NCI-H748 (cell line): ENCODE results near the gene FGL2.
"Not testable (repeated sequence)": the region's sequence is repeated elsewhere in the genome, so short reads cannot be mapped to it uniquely, and the experiment has no call there.

Experiments used
- DNase-seq: peaks from one replicate; lab custom pipeline; 2025; ENCODE audit not compliant: unreplicated experiment; lab: John Stamatoyannopoulos, UW

Gene FGL2

DNA sequence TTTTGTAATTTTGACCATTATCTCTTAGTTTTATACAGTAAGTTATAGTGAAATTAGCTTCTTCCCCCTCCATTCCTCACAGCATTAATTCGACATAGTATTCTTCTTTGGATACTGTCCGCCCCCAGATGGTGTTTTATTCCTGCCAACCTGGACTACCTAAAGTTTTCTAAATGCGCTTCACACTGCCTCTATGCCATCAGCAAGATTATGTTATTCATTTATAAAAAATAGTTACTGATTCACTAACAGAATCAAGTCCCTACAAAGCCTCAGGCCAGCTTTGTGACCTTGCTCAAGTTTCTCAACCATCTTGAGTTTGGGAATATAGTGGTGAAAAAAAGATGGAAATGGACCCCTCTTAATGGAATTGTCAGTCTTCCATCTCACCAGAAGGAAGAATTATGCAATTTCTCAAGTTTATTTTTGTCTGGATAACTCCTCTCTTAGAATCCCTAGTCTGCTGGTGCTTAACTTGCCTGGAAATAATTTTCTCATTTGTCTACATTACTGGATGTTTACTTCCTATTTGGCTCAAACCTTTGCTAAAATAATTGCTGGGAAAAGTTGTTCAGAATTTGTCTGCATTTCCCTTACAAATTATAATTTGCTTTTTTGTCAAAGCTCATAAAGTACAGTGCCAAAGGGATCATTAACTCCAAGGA lies 16.7 kb upstream of the FGL2 start:
- no peak for DNase-seq

DNA sequence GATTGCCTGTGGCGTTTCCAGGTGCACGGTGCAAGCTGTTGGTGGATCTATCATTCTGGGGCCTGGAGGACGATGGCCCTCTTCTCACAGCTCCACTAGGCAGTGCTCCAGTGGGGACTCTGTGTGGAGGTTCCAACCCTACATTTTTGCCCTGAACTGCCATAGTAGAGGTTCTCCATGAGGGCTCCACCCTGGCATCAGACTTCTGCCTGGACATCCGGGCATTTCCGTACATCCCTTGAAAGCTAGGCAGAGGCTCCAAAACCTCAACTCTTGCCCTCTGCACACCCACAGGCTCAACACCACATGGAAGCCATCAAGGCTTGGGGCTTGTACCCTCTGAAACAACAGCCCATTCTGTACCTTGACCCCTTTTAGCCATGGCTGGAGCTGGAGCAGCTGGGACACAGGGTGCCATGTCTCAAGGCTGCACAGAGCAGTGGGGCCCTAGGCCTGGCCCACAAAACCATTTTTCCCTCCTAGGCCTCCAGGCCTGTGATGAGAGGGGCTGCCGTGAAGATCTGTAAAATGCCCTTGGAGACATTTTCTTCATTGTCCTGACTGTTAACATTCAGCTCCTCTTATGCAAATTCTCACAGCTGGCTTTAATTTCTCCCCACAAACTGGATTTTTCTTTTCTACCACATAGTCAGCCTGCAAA lies 10.0 kb upstream of the FGL2 start:
- no peak for DNase-seq

DNA sequence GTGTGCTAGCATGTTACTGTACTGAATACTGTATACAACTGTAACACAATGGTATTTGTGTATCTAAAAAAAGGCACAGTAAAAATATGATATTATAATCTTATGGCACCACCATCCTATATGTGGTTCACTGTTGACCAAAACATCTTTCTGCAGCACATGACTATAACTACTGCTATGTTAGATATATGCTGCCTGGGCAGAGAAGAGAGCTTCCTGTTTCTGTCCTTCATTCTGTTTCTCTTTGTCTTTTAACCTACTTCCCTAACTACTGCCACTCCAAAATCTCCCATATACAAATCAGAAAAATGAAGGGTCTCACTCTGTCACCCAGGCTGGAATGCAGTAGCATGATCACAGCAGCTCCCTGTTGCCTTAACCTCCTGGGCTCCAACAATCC lies 8.8 kb upstream of the FGL2 start:
- DNase-seq, result no peak

DNA sequence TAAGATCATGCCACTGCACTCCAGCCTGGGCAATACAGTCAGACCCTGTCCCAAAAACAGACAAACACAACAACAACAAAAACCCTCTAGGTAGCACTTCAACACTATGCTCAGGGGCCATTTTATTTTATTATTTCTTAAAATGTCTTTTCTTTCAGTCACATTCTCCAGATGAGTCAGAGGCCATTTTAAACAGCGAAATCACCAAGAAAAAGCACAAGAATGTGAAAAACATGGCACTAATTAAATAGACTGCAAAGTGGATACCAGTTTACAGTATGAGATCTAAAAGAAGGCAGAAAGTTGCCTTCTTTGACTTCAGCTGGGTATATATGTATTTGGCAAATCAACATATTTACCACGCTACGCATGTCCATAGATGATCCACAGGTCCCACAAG lies 6.1 kb upstream of the FGL2 start:
- no peak for DNase-seq

DNA sequence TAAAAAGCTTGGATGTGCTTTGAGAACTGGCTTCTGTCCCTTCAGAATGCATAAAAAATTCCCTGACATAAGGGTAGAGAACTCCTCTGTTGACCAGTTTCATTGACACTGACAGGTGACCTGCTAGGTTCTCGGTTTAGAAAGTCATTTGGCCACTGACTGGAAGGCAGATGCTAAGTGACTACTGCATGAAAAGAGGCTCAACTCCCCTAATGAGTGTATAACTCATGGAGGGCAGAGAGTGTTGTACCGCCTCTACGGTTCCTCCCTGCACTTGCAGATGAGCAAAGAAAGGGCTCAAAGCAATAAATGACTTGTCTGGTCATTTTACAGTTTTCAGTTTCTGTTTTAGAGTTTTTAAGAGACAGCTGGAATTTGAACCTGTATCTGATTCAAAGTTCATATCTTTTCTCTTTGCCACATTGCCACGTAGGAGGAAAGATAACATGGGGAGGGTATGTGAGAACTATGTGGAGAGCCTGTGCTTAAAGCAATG lies 2.9 kb upstream of the FGL2 start:
- no peak for DNase-seq

DNA sequence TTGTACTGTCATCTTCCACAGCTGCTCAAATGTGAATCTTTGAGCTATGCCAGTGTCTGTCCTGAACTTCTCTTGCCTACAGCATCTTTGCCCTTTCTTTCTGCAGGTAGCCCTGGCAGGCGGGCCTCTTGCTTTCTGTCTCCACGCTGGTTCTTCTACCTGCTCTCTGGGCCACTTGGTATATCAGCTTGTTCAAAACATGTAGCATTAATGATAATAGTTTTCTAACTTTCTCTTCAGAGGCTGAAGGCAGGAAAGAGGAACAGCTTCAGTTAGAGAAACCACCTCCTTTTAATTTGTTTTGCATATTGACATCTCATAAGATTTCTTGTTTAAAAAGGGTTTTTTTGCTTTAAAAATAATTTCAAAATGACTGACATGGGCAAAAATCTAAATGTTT lies 923 bp upstream of the FGL2 start:
- DNase-seq, result no peak

DNA sequence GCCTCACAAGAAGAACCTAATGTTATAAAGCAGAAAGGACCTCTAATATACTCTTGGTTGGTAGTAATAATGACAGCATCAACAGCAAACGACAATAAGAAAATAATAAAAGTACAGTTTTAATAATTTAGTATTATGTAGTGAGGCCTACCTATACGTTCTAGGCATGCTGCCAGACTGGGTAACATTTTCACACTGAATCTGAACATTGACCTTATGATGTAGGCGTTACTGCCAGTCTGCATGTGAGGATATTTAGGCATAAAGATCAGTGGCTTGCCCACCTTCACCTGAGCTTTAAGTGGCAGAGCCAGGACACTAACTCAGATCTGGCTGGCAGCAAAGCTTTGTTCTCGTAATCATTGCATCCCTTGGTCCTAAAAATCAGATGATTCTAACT lies 2.5 kb downstream of the FGL2 start:
- DNase-seq, result no peak

DNA sequence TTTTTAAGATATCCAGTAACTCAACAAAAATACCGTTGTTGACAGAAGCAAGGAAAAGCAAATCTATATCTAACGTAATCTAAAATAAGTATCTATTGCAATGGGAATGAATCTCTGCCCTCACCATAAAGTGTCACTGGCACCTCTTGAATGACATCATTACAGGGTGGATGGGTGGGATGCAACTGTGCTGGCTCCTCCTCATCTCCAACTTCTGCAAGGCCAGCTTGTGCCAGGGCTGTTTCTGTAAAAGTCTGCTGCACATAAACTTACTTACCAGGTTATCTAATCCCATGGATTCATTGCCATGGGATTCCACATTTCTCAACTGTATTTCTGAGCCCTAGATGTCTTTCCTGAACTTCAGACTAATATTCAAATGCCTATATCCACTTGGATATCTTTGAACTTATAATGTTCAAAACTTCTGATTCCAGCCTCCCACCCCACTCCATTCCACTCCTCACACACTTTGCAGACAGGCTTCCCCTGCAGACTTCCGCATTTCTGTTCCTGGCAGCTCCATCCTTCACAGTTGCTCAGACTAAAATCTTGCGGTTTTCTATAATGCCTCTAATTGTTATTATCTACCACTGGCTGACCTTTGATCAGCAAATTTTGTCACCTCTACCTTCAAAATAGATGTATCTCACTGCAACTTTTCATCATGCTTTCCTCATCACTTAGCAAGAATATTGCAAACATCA lies 10.7 kb downstream of the FGL2 start:
- DNase-seq, result no peak

DNA sequence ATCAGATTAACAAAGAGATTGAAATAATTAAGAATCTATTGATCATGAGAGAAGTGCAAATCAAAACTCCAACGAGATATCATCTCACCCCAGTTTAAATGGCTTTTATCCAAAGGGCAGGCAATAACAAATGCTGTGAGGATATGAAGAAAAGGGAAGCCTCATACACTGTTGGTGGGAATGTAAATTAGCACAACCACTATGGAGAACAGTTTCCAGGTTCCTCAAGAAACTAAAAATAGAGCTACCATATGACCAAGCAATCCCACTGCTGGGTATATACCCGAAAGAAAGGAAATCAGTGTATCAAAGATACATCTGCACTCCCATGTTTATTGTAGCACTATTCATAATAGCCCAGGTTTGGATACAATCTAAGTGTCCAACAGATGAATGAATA lies 13.8 kb downstream of the FGL2 start:
- DNase-seq, result no peak

DNA sequence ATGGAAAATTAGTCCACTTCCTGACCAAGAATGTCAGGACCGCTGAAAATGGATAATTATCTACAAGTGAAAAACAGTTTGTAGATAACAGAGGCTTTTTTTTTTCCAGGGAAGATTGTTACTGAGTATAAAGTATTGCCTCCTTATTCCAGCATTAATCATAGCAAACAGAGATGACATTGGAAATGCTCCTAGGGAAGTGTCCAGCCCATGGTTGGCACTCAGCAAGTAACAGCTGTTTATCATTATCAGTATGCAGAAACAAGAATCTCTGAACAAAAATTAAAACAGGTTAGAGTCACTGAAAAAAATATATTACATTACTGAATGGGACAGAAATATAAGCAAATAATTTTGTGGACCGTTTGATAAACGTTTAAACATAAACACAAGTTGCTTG lies 14.6 kb downstream of the FGL2 start:
- no peak for DNase-seq

DNA sequence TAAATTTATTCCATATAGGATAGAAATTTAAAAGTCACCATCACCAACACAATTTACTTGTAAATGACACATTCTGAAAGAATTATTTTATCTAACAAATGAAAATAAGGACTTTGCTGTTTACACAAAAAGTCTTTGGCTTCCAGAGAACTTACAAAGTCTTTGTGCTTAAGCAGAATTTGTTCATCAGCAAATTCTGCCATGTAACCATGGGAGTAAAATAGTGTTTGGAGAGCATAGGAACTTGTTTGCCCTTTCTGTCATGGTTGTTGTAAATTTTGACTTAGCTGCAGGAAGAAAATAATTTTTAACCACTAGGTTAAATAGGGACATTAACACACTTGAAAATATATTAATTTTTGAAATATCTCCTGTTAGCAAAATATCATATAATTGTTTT lies 15.2 kb downstream of the FGL2 start:
- DNase-seq, result no peak

DNA sequence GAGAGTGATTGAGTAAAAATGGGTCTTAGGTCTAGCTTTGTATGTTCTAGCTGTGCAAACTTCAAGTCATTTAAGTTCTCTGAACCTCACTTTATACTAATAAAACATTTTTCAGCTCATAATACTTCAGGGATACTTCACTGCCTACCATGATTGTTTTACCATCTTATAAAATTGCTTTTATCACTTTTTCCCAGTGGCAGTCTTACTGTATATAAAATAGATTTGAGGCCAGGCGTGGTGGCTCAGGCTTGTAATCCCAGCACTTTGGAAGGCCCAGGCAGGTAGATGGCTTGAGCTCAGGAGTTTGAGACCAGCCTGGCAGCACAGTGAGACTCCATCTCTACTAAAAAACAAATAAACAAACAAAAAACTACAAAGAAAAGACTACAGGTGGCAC lies 17.4 kb downstream of the FGL2 start:
- DNase-seq, result no peak

DNA sequence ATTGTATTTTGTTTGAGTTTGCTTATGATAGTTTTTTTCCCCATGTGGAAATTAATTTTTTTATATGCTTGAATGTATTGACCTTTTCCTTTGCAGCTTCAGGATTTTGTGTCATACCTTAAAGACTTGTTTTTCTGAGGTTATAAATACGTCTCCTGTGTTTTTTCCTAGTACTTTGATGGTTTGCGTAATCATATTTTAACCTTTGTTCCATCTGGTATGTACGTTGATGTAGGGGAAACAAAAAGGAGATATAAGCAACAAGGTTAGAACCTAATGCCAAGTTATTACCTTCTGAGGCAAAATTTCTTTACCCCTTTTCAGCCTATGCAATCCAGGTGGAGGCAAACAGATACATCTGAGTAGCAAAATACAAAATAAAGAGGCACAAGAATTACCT lies 17.9 kb downstream of the FGL2 start:
- DNase-seq, result no peak

DNA sequence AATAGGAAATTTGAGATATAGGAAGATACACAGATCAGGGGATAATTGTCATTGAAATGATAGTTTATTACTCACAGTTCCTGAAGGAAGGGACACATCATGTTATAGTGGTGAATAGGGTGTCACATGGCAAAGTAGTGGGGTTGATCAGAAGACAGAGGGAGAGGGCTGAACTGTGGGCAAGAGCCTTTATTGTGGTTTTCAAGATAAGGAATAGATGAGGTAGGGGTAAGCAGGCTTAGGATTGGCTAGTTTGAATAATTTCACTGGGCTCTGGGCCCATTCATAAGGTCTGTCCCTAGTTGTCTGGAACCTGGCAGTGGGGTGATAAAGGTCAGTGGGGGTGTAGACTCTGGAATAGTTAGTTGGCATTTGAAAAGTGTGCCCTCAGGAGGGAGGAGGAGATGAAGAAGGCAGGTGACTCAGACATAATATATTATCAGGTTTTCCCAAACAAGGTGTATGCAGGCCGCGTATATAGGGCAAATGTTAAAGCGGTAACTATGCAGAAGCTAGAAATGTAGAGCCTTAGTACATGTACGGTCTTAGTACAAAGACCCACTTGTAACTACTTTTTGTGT lies 18.5 kb downstream of the FGL2 start:
- no peak for DNase-seq

DNA sequence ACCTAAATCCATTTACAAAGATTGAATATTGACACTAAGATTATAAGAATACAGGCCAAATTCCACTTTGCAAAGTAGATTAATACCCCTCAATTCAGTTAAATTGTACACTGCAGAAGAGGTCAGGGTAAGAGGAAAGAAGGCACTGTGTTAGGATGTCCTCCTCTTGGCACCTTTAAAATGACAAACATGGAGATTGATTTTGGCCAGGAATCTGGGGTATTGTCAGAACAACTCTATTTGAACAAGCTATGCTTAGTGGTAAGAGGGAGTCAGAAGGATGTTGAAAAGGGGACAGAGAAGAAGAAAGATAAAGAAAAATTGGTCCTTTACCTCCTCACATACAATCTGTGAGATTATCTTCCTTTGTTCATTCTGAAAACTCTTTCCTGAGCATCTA lies 21.6 kb downstream of the FGL2 start:
- DNase-seq, result not testable (repeated sequence)

DNA sequence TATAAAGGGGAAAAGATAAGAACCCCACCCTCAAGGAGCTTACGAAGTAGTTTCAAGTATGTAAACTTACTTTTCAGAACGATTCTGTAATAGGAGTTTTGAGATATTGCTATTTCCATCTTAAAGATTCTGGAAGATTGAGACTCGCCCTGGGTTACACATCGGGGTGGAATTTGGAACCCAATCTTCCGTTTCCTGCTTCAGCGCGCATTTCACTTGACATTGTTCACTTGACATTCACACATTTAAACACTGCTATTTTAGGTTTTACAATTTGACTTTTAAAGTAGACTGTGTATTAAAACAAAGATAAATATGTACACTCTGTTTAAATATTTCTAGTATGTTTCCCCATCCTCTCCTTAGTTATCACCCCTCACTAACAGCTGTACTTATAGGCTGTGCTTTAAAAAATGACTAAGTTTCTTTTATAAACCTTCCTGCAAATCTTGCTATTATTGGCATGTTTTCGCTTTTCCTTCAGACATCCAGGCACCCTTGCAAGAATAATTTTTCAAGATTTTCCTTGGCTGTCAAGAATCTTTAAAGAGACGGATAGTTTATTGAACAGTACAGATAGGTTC lies 22.2 kb downstream of the FGL2 start:
- not testable (repeated sequence) for DNase-seq

DNA sequence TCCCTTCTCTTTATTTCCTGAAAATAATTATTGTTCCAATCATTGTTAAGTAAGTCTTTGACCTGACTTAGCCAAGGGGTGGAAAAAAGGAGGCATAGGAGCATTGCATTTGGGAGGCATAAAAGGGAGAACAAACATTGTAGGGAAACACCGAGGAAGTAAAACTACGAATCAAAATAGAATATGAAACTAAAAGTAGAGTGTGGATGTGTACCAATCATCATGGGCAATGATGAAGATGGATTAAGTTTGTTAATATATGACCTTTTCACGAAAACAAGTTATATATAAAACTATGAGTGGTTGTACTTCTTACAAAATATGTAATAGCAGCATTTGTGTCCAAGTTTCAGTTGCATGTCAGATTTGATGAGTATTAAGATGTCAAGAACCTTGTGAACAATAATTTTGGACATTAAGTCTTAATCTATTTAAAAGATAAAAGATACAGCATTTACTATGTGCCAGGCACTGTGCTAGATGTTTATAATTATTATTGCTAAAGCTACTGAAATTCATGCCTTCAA lies 24.3 kb downstream of the FGL2 start:
- not testable (repeated sequence) for DNase-seq

DNA sequence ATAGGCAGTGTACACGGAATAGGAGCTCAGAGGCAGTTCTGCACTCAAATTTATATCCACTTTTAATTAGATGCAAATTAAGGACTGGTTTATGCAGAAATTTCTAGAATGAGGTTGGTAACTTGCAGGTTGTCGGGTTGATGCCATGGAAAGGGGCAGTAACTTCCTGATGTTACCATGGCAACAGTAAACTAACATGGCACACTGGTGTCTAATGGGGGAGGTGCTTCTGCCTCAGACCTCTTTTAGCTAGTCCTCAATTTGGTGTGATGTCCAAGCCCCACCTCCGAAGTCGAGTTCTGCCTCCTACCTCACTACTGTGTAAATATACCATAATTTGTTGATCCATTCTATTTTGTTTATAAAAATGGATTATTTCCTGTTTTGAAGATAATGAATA lies 25.2 kb downstream of the FGL2 start:
- DNase-seq, result not testable (repeated sequence)

DNA sequence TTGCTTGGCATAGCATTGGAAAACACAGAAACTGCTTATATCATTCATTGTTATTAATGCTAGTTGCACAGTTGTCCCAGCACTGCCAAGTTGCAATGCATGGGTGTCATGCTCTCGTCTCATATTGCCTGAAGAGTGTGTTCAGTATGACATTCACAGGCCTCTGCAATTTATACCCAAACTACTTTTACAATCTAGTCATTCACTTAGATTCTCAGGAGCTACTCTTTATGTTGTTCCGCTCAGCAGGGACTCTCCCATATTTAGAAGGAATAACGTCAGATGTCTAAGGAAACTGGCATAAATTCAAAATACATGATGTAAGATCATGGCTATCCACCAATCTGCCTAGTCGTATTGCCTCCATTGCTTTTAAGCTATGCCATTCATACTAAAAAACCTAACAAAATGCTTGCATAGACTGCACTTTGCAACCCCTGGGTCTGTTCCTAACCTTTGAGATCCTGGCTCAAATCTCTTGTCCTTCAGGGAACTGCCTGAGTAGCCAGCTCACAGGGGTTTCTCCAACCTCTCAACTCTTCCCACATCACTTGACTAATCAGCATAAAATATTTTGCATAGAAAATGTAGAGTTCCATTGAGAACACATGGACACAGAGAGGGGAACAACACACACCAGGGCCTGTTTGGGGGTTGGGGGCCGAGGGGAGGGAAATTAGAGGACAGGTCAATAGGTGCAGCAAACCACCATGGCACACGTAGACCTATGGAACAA lies 27.0 kb downstream of the FGL2 start:
- not testable (repeated sequence) for DNase-seq

DNA sequence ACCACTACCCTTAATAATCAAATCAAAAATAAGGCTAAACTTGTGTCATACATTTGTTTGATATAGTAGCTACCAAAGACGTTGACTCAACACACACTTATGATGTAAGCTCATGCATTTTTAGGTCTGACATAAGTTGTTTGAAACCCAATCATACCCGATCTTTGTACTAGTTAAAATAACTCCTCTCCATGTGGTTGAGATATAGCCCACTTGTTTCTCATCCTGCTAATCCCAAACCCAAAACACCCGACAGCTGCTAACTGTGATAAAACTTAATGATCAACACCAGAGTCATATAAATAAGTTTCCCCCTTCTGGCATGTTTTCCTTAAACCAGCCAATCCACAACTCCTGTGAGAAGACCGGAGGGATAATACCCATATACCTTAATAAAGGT lies 28.5 kb downstream of the FGL2 start:
- not testable (repeated sequence) for DNase-seq

DNA sequence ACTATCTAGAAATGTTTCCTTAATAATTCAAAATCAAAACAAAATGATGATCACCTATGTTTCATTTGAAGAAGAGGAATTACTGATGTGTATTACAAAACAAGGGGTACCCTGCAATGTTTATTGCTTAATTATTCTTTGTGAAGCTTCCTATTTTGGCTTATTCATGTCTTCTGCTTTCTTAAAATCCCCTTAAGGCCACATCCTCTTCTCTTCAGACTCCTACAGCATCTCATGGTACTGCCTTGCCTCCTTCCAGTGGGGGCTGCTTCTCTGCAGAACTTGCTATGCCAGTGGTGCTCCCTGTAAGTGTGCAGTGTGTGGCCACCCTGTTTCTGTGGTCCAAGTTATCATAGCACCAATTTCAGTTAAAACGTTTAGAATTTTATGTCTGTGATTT lies 42.2 kb downstream of the FGL2 start:
- no peak for DNase-seq
